ENCODE data around the gene ARID3A.

ARID3A gene

GRCh38 chr19:963486-963951 is 37.7 kb downstream of the ARID3A start:
- no peak for DNase-seq (ENCODE audit: low spot score)

GRCh38 chr19:964116-964520 is 38.3 kb downstream of the ARID3A start:
- no peak for DNase-seq (ENCODE audit: low spot score)

- DNase-seq (ENCODE audit: low spot score), result no peak
These were observed 39.2 kb downstream of the ARID3A start for GRCh38 chr19:964761-965694.

DNA sequence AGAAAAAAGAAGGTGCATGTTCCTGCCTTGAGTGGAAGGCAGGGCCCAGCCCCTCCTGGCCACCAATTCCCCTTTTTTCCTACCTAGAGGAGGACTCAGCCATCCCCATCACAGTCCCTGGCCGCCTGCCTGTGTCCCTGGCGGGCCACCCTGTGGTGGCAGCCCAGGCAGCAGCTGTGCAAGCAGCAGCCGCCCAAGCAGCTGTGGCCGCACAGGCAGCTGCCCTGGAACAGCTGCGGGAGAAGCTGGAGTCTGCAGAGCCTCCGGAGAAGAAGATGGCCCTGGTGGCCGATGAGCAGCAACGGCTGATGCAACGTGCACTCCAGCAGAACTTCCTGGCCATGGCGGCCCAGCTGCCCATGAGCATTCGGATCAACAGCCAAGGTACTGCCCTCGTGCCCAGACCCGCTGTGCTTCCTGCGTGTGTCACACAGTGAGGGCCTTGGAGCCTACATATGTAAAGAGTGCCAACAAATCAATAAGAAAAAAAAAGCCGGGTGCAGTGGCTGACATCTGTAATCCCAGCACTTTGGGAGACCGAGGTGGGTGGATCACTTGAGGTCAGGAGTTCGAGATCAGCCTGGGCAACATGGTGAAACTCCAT is 40.8 kb downstream of the ARID3A start:
- no peak for DNase-seq (ENCODE audit: low spot score)

DNA sequence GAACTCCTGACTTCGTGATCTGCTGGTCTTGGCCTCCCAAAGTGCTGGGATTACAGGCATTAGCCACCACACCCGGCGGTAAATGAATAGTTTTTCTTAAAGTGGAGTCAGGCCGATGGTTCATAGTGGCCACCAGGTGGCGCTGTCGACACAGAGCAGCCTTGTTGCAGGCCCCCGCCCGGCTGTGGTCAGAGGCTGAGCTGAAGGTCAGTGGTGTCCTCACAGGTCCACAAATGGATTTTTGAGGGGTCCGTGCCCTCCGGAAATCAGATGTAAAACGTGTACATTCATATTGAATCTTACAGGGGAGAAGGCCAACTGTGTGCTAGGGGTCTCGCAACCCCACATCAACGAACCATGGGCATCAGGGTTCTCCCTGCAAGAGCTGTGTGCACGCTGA is 44.9 kb downstream of the ARID3A start:
- DNase-seq (ENCODE audit: low spot score), result no peak

GRCh38 chr19:971795-972194 is 46.0 kb downstream of the ARID3A start:
- no peak for DNase-seq (ENCODE audit: low spot score)

GRCh38 chr19:972281-972680 is 46.4 kb downstream of the ARID3A start:
- DNase-seq (ENCODE audit: low spot score), result no peak

- DNase-seq (ENCODE audit: low spot score), result no peak
These were observed 48.1 kb downstream of the ARID3A start for GRCh38 chr19:973726-974563.

DNA sequence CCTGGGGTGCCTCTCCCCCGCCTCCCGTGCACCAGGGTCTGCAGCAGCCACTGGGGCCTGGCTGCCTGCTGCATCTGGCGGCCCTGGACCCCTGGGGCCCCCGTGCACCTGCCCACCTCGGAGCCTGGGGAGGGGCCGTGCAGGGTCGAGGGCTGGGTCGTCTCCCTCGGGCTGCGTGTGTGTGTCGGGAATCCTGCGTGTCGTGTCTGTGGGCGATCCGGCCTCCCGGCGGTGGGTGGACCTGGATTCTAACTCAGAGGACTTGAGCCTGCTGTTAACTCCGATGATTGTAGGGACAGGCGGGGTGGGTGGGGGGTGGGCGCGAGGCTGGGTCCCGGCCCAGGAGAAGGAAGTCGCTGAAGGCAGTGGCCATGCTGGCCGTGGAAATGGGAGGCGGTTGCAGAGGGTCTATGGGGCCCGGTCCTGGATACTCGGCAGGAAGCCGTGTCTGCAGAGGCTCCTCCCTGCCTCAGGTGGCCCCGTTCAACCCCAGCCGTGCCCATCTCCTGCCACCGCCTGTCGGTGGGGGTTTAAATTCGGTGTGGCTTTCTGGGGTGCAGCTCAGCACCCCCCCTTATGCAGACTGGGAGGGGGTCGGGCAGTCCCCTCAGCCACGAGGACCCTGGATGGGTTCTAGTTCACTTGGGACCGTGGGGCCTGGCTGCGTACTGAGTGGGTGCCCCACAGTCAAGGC is 48.9 kb downstream of the ARID3A start:
- no peak for DNase-seq (ENCODE audit: low spot score)

DNA sequence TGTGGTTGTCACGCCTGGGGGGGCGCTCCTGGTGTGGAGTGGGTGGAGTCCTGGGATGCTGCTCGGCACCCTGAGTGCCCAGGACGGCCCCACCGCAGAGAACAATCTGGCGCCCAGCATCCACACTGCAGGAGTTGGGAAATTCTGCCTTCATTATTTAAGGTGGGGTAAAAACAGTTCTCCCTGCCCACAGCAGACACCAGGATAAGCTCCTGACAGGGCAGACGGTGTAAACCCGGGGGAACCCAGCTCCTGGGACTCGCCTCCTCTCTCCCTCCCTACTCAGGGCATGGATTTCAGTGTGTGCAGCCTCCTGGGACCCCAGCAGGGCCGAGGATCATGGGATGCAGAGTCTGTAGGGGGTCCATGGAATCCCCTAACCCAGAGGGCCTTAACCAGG is 50.6 kb downstream of the ARID3A start:
- no peak for DNase-seq (ENCODE audit: low spot score)

DNA sequence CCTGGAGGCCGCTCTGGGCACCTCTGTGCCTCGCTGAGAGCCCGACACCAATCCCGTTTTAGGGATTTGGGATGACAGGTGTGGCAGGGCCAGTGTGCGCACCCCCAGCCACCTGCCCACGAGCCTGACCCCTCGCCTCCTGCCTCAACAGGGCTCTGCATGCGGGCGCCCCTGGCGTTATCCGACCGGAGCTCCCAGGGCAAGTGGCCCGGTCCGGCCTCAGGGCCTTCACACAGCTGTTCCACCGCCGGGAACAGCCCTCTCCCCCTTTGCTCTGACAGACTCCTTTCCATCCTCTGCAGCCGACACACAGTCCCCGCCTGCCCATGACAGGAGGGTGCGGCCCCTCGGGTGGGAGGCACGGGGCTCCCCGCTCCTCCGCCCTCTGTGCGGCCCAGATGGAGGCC is 51.2 kb downstream of the ARID3A start:
- DNase-seq (ENCODE audit: low spot score), result no peak

- DNase-seq (ENCODE audit: low spot score), result no peak
These were observed 53.5 kb downstream of the ARID3A start for GRCh38 chr19:979318-979741.

DNA sequence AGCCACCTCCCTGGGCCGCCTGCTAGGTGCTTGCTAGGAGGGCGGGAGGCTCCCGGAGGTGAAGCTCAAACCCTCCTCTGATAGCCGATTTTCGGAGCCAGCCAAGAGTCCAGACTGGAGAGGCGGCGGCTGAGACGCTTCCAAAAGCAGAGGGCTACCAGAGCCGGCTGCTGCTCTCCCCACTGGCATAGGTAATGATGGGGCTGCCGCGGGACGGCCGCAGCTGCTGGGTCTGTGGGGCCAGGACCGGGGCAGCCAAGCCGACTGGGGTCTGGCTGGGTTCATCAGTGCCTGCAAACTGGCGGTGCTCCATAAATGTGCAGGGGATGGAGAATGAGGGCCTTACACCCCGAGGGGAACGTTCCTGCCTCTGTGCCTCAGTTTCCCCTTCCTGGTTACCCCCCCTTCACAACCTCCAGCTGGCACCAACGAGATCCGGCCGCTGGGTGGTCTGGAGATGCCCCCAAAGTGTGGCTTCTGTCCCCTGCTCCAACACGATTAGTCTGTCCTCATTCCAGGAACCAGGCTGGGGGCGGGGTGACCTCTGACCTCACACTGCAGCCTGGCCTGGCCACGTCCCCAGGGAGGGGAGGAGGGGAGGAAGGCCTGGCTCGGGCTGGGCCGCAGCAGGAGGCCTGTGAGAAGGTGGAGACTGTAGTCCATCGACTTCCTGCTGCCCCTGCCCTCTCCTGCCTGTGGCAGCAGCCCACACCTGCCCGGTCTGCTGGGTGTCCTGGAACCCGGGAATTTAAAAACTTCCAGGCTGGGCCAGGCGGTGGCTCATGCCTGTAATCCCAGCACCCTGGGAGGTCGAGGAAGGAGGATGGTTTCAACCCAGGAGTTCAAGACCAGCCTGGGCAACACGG is 54.5 kb downstream of the ARID3A start:
- no peak for DNase-seq (ENCODE audit: low spot score)

DNA sequence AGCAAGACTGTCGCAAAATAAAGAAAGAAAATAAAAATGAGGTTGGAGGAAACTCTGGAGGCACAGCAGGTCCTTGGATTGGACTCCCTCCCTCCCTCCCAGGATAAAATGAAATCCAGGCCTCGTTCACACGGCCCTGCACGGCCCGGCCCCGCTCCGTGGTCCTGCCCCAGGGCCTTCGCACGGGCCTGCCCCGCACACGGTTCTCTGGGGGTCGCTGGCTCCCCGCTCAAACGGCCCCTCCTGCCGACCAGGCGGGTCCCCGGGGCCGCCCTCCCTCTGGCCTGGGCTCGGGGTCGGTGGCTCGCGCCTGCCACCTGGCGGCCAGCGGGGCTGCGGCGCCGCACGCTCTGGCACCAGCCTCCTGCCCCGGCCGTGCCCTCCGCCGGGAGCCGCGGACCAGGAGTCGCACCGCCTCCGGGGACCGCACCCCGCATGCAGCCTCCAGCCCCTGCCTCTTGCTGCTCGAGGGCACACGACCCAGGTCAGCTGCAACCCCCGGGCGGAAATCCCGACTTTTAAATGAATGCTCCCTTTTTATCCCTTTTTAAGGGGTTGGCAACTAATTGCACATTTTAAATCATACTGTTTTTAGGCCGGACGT is 56.8 kb downstream of the ARID3A start:
- peak; percentile 83 for DNase-seq (ENCODE audit: low spot score)

DNA sequence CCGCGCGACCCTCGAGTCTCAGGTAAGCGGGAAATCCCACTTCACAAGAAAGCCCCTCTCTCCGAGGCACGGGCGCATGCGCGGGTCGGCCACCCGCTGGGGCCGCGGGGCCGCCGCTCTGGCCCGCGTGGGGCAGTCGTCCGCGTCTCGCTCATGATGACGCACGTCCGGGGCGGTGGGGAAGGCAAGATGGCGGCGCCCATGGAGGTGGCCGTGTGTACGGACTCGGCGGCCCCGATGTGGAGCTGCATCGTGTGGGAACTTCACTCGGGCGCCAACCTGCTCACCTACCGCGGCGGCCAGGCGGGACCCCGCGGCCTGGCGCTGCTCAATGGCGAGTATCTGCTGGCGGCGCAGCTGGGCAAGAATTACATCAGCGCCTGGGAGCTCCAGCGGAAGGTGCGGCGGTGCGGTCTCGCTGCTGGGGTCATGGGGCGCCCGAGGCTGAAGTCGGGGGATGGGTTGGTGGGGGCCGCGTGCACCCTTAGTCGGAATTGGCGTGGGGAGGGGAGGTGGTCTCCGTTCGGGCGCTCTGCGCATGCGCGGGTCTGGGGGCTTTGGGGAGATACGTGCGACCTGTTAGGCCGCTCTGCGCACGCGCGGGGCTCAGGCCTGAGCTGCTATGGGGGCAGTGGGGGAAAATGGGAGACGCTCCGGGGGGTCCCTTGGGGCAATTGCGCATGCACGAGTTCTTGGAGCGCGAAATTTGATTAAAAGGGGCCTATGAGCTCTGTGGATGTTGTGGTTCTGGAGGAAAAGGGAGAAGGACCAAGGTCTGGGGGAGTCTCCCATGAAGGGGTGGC is 58.5 kb downstream of the ARID3A start, which contains the start of gene WDR18:
Gene WDR18 (plus strand): TSS at position 181 of the 803 bp plus-strand sequence. CDS start 9 bp downstream, at position 190.
- DNase-seq (ENCODE audit: low spot score), result peak; percentile 99

DNA sequence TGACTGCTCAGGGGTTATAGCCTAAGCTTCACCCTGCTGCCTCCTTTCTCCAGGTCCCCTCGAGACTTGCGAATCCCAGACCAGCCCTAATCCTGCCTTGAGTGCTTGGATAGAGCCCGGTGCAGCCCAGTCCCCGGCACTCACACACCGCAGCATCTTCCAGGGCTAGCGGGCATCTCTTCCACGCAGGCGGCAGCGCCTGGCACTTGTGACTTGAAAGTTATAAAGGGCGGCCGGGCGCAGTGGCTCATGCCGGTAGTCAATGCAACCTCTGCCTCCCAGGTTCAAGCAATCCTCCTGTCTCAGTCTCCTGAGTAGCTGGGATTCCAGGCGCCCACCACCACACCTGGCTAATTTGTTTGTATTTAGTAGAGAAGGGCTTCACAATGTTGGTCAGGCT is 60.2 kb downstream of the ARID3A start:
- DNase-seq (ENCODE audit: low spot score), result no peak

DNA sequence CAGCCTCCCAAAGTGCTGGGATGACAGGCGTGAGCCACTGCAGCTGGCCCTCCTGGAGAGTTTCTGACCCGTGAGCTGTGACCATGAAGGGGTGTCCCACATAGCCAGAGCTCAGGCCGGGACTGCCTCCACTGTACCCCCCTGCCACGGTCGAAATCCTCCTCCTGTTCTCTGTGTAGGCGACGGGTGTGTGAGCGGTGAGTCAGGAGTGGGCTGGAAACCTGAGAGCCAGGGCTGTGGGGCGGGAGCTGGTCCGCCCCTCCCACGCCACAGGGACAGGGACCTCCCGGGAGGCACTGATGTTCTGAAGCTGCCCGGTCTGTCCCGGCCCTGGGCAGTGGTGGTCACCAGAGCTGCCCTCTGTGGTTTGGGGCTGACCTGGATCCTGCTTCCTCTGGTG is 62.2 kb downstream of the ARID3A start:
- no peak for DNase-seq (ENCODE audit: low spot score)

DNA sequence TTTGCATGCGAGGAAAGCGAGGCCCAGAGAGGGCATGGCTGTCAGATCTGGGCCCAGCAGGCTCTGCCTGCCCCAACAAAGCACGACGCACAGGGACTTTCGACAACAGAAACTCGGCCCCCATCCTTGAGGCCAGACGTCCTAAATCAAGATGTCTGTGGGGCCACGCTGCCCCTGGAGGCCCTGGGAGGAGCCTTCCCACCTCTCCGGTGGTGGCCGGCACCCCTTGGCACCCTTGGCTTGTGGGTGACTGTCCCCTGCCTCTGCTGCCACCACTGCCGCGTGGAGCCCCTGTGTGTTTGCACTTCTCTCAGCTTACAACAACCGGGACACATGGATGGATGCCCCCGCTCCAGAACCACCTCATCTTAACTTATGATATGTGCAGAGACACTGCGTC is 62.7 kb downstream of the ARID3A start:
- DNase-seq (ENCODE audit: low spot score), result no peak

DNA sequence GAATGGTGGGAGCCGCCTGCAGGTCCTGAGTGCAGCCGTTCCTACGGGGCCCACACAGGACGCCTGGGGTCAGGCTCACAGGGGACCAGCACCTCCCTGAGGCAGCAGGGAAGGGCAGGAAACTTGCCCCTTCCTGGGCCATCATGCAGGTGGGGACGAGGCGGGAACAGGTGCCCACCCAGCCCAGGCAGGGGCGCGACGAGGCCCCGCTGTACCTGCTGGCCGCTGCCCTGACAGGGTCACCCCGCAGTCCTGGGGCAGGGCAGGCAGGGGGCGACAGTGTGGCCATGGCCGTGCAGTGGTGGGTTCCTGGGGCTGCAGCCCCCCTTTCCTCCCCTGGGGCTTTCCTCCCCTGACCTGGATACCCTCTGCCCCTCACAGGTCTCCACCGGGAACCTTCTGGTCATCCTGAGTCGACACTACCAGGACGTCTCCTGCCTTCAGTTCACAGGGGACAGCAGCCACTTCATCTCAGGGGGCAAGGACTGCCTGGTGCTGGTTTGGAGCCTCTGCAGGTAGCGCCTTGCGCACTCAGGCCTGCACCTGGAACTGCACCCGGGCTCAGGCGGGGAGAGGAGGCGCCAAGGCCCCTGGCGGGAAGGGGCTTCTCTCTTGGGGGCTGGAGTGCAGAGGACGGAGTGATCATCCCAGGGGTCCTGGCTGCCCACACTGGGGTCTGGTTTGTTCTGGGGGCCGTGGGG is 63.7 kb downstream of the ARID3A start:
- DNase-seq (ENCODE audit: low spot score), result no peak
